Measurements from ENCODE around the gene VPS13D.

Gene VPS13D

DNA sequence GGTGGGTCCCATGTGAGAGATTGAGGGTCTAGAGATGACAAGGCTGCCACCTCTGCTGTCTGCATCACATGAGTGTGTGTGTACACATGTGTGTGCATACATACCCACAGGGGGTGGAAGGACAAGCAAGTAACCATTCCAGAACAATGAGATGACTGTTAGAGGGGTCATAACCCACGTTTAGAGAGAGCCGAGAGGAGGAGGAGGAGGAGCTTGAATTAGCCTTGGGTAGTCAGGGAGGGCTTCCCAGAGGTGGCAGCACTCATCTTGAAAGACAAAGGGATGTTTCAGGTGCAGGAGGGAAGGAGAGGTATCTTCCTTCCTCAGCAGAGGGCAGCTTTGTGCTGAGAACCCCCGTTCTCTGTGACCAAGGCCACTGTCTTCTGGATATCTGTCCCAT lies 41.7 kb upstream of the VPS13D start:
- no peaks in the 10 kb centered on the region for H3K27me3 ChIP-seq (ENCODE audit: low read depth)
- in situ Hi-C loops (cut with MboI; ENCODE audit: low sequenced_read_pairs), result no loop called here
- H3K4me1 ChIP-seq, result 0 out of 2 replicates have a peak, but pooled peaks cover 3% of the 10 kb centered on the region
- no peak overlapping the region for H3K4me3 ChIP-seq
- H3K9me3 ChIP-seq, result no peaks in the 10 kb centered on the region
- H3K36me3 ChIP-seq (replicated peaks), result no peaks in the 10 kb centered on the region
- DNase-seq (ENCODE audit: low spot score in 2 of 2), result no peak

DNA sequence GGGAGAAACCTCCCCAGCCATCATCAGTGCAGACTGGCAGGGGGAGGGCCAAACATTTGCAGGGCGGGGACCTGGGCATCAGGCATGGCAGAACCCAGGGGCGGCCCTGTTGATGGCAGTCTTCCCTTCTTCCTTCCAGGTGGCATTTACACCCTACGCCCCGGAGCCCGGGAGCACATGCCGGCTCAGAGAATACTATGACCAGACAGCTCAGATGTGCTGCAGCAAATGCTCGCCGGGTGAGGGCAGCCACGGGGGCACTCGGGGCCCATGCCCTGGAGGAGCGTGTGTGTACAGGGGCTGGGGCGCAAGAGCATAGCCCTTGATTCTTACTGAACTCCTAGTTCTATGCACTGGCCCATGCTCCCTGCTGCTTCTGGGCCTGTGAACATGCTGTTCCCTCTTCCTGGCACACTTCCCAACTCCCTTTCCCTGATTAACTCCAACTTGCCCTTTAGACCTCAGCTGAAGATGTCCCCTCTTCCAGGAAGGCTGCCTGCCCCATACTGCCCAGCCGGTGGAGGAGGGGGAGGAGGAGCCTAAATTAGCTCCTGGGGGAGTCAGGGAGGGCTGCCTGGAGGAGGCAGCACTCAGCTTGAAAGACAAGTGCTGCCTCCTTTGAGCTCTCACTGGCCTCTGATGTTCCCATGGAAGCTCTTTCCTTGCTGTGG lies 41.0 kb upstream of the VPS13D start:
- H3K36me3 ChIP-seq (replicated peaks), result no peaks in the 10 kb centered on the region
- DNase-seq (ENCODE audit: low spot score in 2 of 2), result no peak
- H3K27me3 ChIP-seq (ENCODE audit: low read depth), result no peaks in the 10 kb centered on the region
- H3K4me3 ChIP-seq, result no peak overlapping the region
- in situ Hi-C loops (cut with MboI; ENCODE audit: low sequenced_read_pairs), result no loop called here
- H3K9me3 ChIP-seq, result no peaks in the 10 kb centered on the region
- 0 out of 2 replicates have a peak, but pooled peaks cover 3% of the 10 kb centered on the region for H3K4me1 ChIP-seq

DNA sequence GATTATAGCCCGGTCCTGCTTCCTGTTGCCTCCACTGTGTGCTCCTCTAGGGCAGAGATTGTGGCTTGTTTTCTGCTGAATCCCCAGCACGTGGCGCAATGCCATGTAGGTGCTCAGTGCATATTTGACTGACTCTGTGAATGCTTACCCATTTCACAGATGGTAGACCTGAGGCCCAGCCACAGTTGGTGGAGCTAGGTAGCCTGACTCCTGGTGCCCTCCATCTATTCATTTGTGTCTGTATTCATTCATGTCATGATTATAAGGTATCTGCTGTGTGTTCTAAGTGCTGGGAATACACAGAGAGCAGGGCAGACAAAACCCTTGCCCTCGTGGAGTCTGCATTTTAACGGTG lies 40.5 kb upstream of the VPS13D start:
- no peak for DNase-seq (ENCODE audit: low spot score in 2 of 2)
- Histone ChIP-seq H3K4me3 (no peak overlapping the region), H3K9me3 (no peaks in the 10 kb centered on the region), H3K36me3 (replicated peaks) (no peaks in the 10 kb centered on the region), H3K27me3 (ENCODE audit: low read depth) (no peaks in the 10 kb centered on the region), H3K4me1 (0 out of 2 replicates have a peak, but pooled peaks cover 2% of the 10 kb centered on the region)
- in situ Hi-C loops (cut with MboI; ENCODE audit: low sequenced_read_pairs), result no loop called here

DNA sequence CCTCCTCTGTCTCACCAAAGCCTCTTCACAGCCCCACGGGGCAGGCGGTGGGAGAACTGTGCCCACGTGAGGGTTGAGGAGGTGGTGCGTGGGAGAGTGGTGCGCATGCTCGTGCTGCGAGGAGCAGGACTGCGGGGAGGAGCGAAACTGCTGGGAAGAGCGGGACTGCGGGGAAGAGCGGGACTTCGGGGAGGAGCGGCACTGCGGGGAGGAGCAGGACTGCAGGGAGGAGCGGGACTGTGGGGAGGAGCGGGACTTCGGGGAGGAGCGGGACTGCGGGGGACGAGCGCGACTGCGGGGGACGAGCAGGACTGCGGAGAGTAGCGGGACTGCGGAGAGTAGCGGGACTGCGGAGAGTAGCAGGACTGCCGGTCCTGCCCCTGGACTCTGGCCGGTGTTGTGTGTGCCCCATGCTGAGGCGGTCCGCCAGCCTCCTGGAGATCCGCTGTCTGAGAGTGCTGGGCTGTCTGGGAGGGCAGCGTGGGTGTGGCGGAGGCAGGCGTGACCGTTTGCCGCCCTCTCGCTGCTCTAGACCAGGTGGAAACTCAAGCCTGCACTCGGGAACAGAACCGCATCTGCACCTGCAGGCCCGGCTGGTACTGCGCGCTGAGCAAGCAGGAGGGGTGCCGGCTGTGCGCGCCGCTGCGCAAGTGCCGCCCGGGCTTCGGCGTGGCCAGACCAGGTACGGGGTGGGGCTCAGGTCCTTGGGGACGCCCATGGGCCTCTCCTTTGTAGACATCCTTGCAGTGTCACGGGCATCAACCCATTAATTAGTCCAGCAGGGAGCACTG lies 38.4 kb upstream of the VPS13D start:
- no peaks in the 10 kb centered on the region for H3K9me3 ChIP-seq
- H3K36me3 ChIP-seq (replicated peaks), result no peaks in the 10 kb centered on the region
- H3K4me3 ChIP-seq, result no peak overlapping the region
- H3K4me1 ChIP-seq, result no peaks in the 10 kb centered on the region
- in situ Hi-C loops (cut with MboI; ENCODE audit: low sequenced_read_pairs), result no loop called here
- no peaks in the 10 kb centered on the region for H3K27me3 ChIP-seq (ENCODE audit: low read depth)
- no peak for DNase-seq (ENCODE audit: low spot score in 2 of 2)

DNA sequence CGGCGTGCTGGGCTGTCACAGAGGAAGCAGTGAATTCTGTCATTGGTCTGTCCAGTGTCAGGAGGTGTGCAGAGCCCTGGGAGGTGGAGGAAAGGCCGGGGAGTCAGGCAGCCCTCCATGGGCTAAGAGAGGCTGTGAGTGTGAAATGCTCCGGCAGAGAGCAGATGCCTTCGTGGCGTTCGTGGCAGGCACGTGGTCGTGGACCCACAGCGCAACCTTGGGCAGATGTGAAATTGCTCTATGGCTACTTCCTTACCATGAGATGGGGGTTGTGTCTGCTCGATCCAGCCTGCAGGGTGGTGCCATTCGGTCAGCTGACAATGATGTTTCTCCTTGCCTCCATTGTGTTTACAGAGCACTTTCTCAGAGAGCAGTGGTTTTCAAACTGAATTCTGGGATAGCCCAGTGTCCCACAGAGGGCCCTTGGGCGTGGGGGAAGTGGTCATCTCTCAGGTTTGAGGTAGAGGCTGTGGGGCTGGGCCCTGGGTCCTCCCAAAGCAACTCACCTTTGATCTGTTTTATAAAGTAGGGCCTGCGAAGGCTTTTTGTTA lies 35.1 kb upstream of the VPS13D start:
- Histone ChIP-seq H3K4me1 (no peaks in the 10 kb centered on the region), H3K27me3 (ENCODE audit: low read depth) (no peaks in the 10 kb centered on the region), H3K9me3 (no peaks in the 10 kb centered on the region), H3K36me3 (replicated peaks) (no peaks in the 10 kb centered on the region), H3K4me3 (no peak overlapping the region)
- in situ Hi-C loops (cut with MboI; ENCODE audit: low sequenced_read_pairs), result no loop called here
- DNase-seq (ENCODE audit: low spot score in 2 of 2), result no peak

DNA sequence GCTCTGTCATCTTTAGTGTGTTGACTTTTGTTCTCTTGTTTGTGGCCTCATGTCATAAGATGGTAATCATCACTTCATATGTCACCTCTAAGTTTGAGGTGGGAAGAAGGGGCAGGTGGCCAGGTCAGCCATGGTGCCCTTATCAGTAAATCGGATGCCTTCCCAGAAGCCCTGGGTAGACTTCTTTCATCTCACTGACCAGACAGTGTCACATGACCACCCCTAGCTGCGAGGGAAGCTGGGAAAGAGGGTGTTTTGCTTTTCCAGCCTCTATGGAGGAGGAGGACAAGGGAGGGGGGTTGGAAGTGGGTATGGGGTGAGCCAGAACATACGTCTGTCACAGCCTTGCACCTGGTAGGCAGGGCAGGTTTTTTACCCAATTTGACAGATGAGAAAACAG lies 34.4 kb upstream of the VPS13D start:
- no peak for DNase-seq (ENCODE audit: low spot score in 2 of 2)

DNA sequence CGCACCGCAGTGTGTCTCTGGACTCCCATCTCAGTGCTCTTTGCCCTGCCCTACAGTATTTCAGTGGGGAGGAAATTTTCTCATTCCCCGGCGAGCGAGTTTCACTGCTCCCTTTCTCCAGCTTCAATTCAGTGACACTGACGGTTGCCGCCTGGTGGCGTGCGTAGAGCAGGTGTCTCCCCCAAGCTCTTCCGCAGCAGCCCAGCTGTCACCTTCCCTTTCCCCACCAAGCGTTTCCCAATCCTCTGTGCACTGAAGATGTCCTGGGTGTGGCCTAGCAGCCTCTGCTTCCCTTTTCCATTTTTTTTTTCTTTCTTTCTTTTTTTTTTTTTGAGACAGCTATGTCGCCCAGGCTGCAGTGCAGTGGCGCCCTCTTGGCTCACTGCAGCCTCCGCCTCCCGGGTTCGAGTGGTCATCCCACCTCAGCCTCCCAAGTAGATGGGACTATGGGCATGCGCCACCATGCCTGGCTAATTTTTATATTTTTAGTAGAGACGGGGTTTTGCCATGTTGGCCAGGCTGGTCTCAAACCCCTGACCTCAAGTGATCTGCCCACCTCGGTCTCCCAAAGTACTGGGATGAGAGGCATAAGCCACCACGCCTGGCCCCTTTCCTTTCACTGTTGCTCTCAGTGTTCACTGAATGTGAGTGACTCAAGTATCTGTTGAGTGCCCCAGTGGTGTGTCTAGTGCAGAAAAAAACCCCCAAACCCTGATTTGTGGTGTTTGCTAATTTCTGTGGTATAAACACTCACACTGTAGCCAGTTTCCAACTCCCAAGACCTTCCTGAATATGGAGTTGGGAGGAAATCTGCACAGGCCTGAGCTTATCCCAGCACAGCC lies 33.0 kb upstream of the VPS13D start:
- Histone ChIP-seq H3K9me3 (no peaks in the 10 kb centered on the region), H3K27me3 (ENCODE audit: low read depth) (no peaks in the 10 kb centered on the region), H3K4me3 (no peak overlapping the region), H3K36me3 (replicated peaks) (no peaks in the 10 kb centered on the region), H3K4me1 (no peaks in the 10 kb centered on the region)
- no peak for DNase-seq (ENCODE audit: low spot score in 2 of 2)
- in situ Hi-C loops (cut with MboI; ENCODE audit: low sequenced_read_pairs), result no loop called here

More for the DNA sequence above, 34.4 kb upstream of the VPS13D start:
- Histone ChIP-seq H3K4me1 (no peaks in the 10 kb centered on the region), H3K9me3 (no peaks in the 10 kb centered on the region), H3K36me3 (replicated peaks) (no peaks in the 10 kb centered on the region), H3K27me3 (ENCODE audit: low read depth) (no peaks in the 10 kb centered on the region), H3K4me3 (no peak overlapping the region)
- in situ Hi-C loops (cut with MboI; ENCODE audit: low sequenced_read_pairs), result no loop called here

DNA sequence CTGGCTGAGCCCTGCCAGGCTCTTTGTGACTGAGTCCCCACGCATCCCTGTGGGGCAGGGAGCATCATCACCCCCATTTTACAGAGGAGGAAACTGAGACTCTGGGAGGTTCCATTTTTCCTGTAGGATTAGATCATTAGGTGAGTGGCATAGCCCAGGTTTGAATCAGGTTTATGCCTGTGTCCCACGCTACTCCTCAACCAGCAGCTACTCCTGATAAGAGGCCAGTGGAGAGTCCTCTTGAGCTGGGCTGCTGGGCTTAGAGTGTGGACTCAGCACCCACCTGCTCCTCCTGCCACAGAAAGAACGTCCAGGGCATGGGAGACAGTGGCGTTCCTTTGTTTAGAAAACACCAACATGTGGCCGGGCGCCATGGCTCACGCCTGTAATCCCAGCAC lies 32.3 kb upstream of the VPS13D start:
- DNase-seq (ENCODE audit: low spot score in 2 of 2), result no peak
- no peak overlapping the region for H3K4me3 ChIP-seq
- no peaks in the 10 kb centered on the region for H3K4me1 ChIP-seq
- H3K9me3 ChIP-seq, result no peaks in the 10 kb centered on the region
- H3K27me3 ChIP-seq (ENCODE audit: low read depth), result no peaks in the 10 kb centered on the region
- H3K36me3 ChIP-seq (replicated peaks), result no peaks in the 10 kb centered on the region
- in situ Hi-C loops (cut with MboI; ENCODE audit: low sequenced_read_pairs), result no loop called here

DNA sequence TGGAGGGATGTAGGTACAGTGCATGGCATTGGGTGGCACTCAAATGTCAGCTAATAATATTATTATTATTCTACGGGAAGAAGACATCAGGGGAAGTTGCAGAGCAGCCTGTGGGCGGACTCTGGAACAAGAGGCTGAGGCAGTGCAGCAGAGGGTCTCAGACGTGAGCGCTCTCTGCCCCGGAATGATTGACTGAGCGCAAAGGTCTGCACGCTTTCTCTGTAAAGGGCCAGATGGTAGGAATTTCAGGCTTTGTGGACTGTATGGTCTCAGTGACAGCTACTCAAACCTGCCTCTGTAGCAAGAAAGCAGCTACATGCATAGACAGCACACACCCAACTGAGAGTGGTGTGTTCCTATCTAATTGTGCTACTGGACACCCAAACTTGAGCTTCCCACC lies 29.6 kb upstream of the VPS13D start:
- Histone ChIP-seq H3K4me3 (no peak overlapping the region), H3K36me3 (replicated peaks) (no peaks in the 10 kb centered on the region), H3K4me1 (no peaks in the 10 kb centered on the region), H3K9me3 (no peaks in the 10 kb centered on the region), H3K27me3 (ENCODE audit: low read depth) (no peaks in the 10 kb centered on the region)
- in situ Hi-C loops (cut with MboI; ENCODE audit: low sequenced_read_pairs), result no loop called here
- DNase-seq (ENCODE audit: low spot score in 2 of 2), result no peak

DNA sequence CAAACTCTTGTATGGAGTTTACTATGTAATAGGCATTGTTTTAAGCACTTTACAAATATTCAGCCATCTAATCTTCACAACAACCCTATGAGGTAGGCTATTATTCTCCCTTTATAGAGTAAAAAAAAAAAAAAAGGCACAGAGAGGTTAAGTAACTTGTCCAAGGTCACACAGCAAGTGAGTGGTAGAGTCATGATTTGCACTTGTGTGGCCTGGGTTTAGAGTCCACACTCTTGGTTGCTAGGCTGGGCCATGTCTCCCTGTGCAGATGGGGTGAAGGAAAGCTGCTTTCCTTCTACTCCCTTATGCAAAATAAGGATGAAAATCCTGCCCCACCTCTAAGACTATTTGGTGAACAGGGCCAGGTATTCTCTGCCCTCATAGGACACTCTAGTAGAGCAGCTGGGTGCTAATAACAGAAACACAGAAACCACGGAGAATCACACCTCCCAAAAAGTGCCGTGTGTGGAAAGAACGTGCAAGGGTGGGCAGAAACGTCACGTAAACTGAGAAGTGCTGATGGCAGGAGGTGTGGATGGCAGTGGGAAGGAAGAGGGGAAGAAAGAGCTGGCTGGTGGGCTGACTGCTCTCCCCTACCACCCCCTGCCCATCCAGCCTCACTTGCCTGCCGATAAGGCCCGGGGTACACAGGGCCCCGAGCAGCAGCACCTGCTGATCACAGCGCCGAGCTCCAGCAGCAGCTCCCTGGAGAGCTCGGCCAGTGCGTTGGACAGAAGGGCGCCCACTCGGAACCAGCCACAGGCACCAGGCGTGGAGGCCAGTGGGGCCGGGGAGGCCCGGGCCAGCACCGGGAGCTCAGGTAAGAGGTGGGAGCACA lies 28.3 kb upstream of the VPS13D start:
- DNase-seq (ENCODE audit: low spot score in 2 of 2), result no peak
- H3K27me3 ChIP-seq (ENCODE audit: low read depth), result no peaks in the 10 kb centered on the region
- H3K9me3 ChIP-seq, result no peaks in the 10 kb centered on the region
- in situ Hi-C loops (cut with MboI; ENCODE audit: low sequenced_read_pairs), result no loop called here
- no peaks in the 10 kb centered on the region for H3K36me3 ChIP-seq (replicated peaks)
- H3K4me1 ChIP-seq, result no peaks in the 10 kb centered on the region
- no peak overlapping the region for H3K4me3 ChIP-seq

DNA sequence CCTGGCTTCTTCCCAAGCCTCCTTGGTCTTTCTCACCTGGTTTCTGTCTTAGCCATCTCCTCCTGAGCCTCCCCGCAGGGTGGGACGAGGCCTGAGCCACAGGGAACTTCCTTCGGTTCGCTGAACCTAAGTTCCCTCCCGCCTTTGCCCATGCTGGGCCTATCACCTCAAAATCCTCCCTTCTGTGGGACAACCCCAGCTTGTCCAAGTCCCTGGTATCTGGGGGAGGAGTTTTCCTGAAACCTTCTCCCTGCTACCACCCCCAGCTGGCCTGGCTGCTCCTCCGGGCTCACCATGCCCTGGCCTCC lies 27.7 kb upstream of the VPS13D start:
- H3K36me3 ChIP-seq (replicated peaks), result no peaks in the 10 kb centered on the region

DNA sequence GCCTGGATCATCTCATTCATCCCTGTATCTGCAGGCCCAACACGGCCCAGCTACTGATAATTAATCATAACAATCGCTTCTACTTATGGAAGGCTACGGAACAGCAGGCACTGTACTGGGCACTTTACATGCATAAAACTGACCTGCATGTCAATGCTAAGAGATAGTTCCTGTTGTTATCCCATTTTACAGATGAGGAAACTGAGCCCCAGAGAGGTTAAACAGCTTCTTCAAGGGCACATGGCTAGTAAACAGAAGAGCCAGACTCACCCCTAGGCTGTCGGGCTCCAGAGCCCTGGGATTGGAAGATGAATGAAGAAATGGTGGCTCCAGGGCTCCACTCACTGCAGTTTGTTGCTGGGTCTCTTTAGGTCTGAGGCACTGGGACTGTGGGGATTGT lies 27.3 kb upstream of the VPS13D start:
- Histone ChIP-seq H3K27me3 (ENCODE audit: low read depth) (no peaks in the 10 kb centered on the region), H3K4me1 (no peaks in the 10 kb centered on the region), H3K4me3 (no peak overlapping the region), H3K36me3 (replicated peaks) (no peaks in the 10 kb centered on the region), H3K9me3 (no peaks in the 10 kb centered on the region)
- DNase-seq (ENCODE audit: low spot score in 2 of 2), result no peak
- in situ Hi-C loops (cut with MboI; ENCODE audit: low sequenced_read_pairs), result no loop called here

More for the DNA sequence above, 27.7 kb upstream of the VPS13D start:
- in situ Hi-C loops (cut with MboI; ENCODE audit: low sequenced_read_pairs), result no loop called here
- no peak for DNase-seq (ENCODE audit: low spot score in 2 of 2)
- no peak overlapping the region for H3K4me3 ChIP-seq
- no peaks in the 10 kb centered on the region for H3K27me3 ChIP-seq (ENCODE audit: low read depth)
- H3K4me1 ChIP-seq, result no peaks in the 10 kb centered on the region
- no peaks in the 10 kb centered on the region for H3K9me3 ChIP-seq

DNA sequence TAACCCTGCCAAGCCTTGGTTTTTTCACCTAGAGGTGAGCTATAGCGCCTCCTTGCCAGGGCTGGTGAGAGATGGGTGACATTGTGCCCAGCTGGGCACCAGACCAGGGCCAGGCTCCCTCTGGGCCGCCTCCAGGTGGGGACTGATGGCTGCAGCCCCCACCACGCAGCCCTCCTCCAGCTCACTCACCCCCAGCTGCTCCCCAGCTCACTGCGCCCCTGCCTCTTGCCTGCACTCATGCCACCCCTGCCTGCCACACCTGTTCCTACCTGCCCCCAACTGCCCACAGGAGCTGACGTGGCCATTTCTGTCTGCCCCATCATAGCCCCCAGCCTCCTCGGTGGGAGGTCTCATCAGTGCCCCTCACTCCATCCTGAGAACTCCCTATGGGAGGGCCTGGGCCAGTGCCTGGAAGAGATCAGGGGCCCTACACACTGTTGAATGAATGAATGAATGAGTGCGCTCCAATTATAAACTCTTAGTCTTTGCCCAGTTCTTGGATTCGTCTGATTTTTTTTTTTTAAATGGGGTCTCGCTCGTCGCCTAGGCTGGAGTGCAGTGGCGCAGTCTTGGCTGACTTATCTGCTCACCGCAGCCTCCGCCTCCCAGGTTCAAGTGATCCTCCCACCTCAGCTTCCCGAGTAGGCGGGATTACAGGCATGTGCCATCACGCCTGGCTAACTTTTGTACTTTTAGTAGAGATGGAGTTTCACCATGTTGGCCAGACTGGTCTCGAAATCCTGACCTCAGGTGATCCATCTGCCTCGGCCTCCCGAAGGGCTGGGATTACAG lies 26.4 kb upstream of the VPS13D start:
- H3K36me3 ChIP-seq (replicated peaks), result no peaks in the 10 kb centered on the region
- H3K4me1 ChIP-seq, result no peaks in the 10 kb centered on the region
- H3K27me3 ChIP-seq (ENCODE audit: low read depth), result no peaks in the 10 kb centered on the region
- in situ Hi-C loops (cut with MboI; ENCODE audit: low sequenced_read_pairs), result no loop called here
- no peak overlapping the region for H3K4me3 ChIP-seq
- no peaks in the 10 kb centered on the region for H3K9me3 ChIP-seq
- no peak for DNase-seq (ENCODE audit: low spot score in 2 of 2)
